WTC11 (cell line): ENCODE measurements around the gene LDB3. TPM values are rescaled to one million over a fixed set of nuclear protein-coding genes. Genes with fewer than 3 reads are reported as not detected.

Source experiments
- ATAC-seq: fragments of 200-7000 bp; cut with Tn5 transposase; 2 replicates; pipeline ENCODE4 v1.10.0; 2021; ENCODE audit warnings: mild to moderate bottlenecking, moderate library complexity
- CTCF ChIA-PET: fragments of 300-600 bp; sonication (Branson Sonifier 250); formaldehyde crosslinking; loops from one replicate; lab custom pipeline; 2021; ENCODE audit warnings: antibody characterized with exemption; lab: Charles Lee
- POLR2A ChIA-PET: fragments of 350-600 bp; sonication (Branson Sonifier 250); formaldehyde crosslinking; loops from one replicate; lab custom pipeline; 2021; ENCODE audit warnings: antibody characterized with exemption; lab: Charles Lee
- DNase-seq: peaks from one replicate; pipeline ENCODE4 v3.0.0; 2021; ENCODE audit warnings: low spot score
- H3K27ac Mint-ChIP-seq: 2 replicates; pipeline ENCODE4 v1.8.0; 2021; ENCODE audit warnings: mixed read lengths
- H3K27me3 Mint-ChIP-seq: 2 replicates; pipeline ENCODE4 v1.8.0; 2021; ENCODE audit warnings: low read depth, mild to moderate bottlenecking, moderate library complexity, mixed read lengths
- H3K36me3 Mint-ChIP-seq: 2 replicates; pipeline ENCODE4 v1.8.0; 2021; ENCODE audit warnings: mixed read lengths
- H3K4me1 Mint-ChIP-seq: 2 replicates; pipeline ENCODE4 v1.8.0; 2022; ENCODE audit warnings: mixed read lengths
- H3K4me3 Mint-ChIP-seq: 2 replicates; pipeline ENCODE4 v1.8.0; 2021; ENCODE audit warnings: mild to moderate bottlenecking, moderate library complexity, mixed read lengths
- H3K9me3 Mint-ChIP-seq: 2 replicates; pipeline ENCODE4 v1.8.0; 2021; ENCODE audit warnings: mixed read lengths
- CREM ChIP-seq: sonication (generic); formaldehyde crosslinking; IDR thresholded peaks from 2 replicates; pipeline ENCODE4 v1.8.1; 2022; ENCODE audit warnings: mild to moderate bottlenecking, missing genetic modification reagents, moderate library complexity
- ELF4 ChIP-seq: sonication (generic); formaldehyde crosslinking; IDR thresholded peaks from 2 replicates; pipeline ENCODE4 v1.8.1; 2022; ENCODE audit warnings: low read depth, mild to moderate bottlenecking, moderate library complexity, missing genetic modification reagents
- GABPB1 ChIP-seq: sonication (generic); formaldehyde crosslinking; IDR thresholded peaks from 2 replicates; pipeline ENCODE4 v1.8.1; 2023; ENCODE audit warnings: mild to moderate bottlenecking, missing genetic modification reagents
- GRHL2 ChIP-seq: fragments of 250-450 bp; sonication (Bioruptor Pico); IDR thresholded peaks from 2 replicates; pipeline ENCODE4 v1.8.0; 2022; ENCODE audit warnings: mild to moderate bottlenecking, moderate library complexity; ENCODE audit not compliant: insufficient replicate concordance, severe bottlenecking
- JAZF1 ChIP-seq: fragments of 250-450 bp; sonication (Bioruptor Pico); IDR thresholded peaks from 2 replicates; pipeline ENCODE4 v1.9.0; 2021; ENCODE audit warnings: moderate library complexity, mild to moderate bottlenecking, inconsistent platforms
- MYBL2 ChIP-seq: sonication (generic); formaldehyde crosslinking; IDR thresholded peaks from 2 replicates; pipeline ENCODE4 v1.8.1; 2023; ENCODE audit warnings: mild to moderate bottlenecking, moderate library complexity, missing genetic modification reagents
- NR2C2 ChIP-seq: sonication (generic); formaldehyde crosslinking; IDR thresholded peaks from 2 replicates; pipeline ENCODE4 v1.8.0; 2022; ENCODE audit warnings: mild to moderate bottlenecking, missing genetic modification reagents
- RELA ChIP-seq: sonication (generic); formaldehyde crosslinking; IDR thresholded peaks from 2 replicates; pipeline ENCODE4 v1.8.1; 2022; ENCODE audit warnings: missing genetic modification reagents, mild to moderate bottlenecking, borderline replicate concordance
- SMAD3 ChIP-seq: sonication (generic); formaldehyde crosslinking; IDR thresholded peaks from 2 replicates; pipeline ENCODE4 v1.8.0; 2022; ENCODE audit warnings: missing genetic modification reagents, mild to moderate bottlenecking, borderline replicate concordance
- TP53 ChIP-seq: sonication (generic); formaldehyde crosslinking; IDR thresholded peaks from 2 replicates; pipeline ENCODE4 v1.8.1; 2023; ENCODE audit warnings: mild to moderate bottlenecking, missing genetic modification reagents
- ZBTB21 ChIP-seq: sonication (generic); formaldehyde crosslinking; IDR thresholded peaks from 2 replicates; pipeline ENCODE4 v1.8.1; 2023; ENCODE audit warnings: mild to moderate bottlenecking, missing genetic modification reagents, borderline replicate concordance
- ZNF671 ChIP-seq: fragments of 250-450 bp; sonication (Bioruptor Pico); IDR thresholded peaks from 2 replicates; pipeline ENCODE4 v1.8.0; 2021; ENCODE audit warnings: mild to moderate bottlenecking
- total RNA-seq: library from RNA; stranded (reverse); gene quantifications from 3 replicates; pipeline ENCODE4 v1.2.3, GENCODE V29; 2021
- TF ChIP-seq, protein P1 (sequence below): fragments of 200-600 bp; IDR thresholded peaks from 2 replicates; pipeline ENCODE4 v1.8.0; 2022; ENCODE audit warnings: antibody characterized with exemption
- TF ChIP-seq, protein P2 (sequence below): sonication (generic); formaldehyde crosslinking; IDR thresholded peaks from 2 replicates; pipeline ENCODE4 v1.8.0; 2023; ENCODE audit warnings: mild to moderate bottlenecking, missing genetic modification reagents
- TF ChIP-seq, protein P3 (sequence below): sonication (generic); formaldehyde crosslinking; IDR thresholded peaks from 2 replicates; pipeline ENCODE4 v1.8.1; 2022; ENCODE audit warnings: mild to moderate bottlenecking, moderate library complexity, missing genetic modification reagents
- TF ChIP-seq, protein P4 (sequence below): sonication (generic); formaldehyde crosslinking; IDR thresholded peaks from 2 replicates; pipeline ENCODE4 v1.8.0; 2022; ENCODE audit warnings: mild to moderate bottlenecking, missing genetic modification reagents
- TF ChIP-seq, protein P5 (sequence below): fragments of 250-450 bp; sonication (Bioruptor Pico); IDR thresholded peaks from 2 replicates; pipeline ENCODE4 v1.9.0; 2021; ENCODE audit warnings: moderate library complexity, mild to moderate bottlenecking, inconsistent platforms, borderline replicate concordance
- TF ChIP-seq, protein P6 (sequence below): sonication (generic); formaldehyde crosslinking; IDR thresholded peaks from 2 replicates; pipeline ENCODE4 v1.8.0; 2022; ENCODE audit warnings: mild to moderate bottlenecking, missing genetic modification reagents
- TF ChIP-seq, protein P7 (sequence below): fragments of 250-450 bp; sonication (Bioruptor Pico); IDR thresholded peaks from 2 replicates; pipeline ENCODE4 v1.8.0; 2021; ENCODE audit warnings: mild to moderate bottlenecking
- TF ChIP-seq, protein P8 (sequence below): sonication (generic); formaldehyde crosslinking; conservative IDR thresholded peaks from 2 replicates; pipeline ENCODE4 v1.8.1; 2022; ENCODE audit warnings: mild to moderate bottlenecking, missing genetic modification reagents

LDB3 gene
- total RNA-seq, 1 experiment from 2014 or later = 0.42 TPM

DNA sequence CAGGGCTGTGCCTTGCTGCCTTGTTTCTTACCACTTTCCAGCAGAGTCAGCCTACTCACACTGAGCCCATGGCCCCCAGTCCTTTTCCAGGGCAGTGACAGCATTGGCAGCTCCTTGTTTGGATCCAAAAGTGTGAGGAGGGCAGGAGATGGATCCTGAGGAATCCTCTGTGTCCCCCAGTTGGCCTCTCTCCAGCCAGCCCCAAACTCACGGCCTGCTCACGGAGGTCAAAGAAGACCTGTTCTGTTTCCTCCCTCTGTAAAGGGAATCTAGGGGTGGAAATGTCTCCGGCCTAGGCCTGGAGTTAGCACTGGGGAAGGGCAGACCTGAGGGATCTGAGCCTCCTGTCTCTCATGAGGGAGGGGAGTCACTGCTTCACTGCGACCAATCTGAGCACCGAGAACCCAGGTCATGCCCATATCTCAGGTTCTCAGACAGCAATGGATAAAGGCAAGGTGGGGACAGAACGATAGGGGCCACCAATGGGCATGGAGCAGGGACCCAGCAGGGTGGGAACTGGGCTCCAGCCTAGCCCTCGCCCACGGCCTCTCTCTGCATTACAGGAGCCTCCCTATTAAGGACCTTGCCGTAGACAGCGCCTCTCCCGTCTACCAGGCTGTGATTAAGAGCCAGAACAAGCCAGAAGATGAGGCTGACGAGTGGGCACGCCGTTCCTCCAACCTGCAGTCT is 23.2 kb downstream of the LDB3 start (continued):
- TF ChIP-seq MYBL2 (CRISPR knock-in tag) (no peak), GABPB1 (CRISPR knock-in tag) (no peak), NR2C2 (CRISPR knock-in tag) (no peak)

DNA sequence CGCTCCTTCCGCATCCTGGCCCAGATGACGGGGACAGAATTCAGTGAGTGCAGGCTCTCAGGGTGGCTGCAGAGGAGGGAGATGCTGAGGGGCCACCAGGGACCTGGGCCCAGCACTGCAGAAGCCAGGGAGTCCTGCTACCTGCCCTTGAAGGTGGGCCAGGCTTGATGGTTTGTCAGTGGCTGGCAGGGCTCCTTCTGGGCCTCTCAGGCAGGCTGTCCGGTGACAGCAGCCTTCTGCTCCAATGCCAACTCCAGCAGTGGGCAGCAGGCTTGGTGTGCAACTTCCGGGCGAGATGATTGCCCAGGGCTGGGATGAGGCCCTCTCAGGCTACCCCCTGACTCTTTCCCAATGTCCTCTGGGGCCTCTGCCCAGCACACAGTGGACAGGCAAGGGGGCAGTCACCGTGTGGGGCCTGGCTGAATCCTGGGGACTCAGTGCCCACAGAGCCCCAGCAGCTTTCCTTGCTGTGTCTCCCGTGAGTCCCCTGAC is 23.8 kb downstream of the LDB3 start:
- no peak for ATAC-seq
- H3K9me3 Mint-ChIP-seq = no peaks in the 10 kb centered on the region

More for the DNA sequence above, 23.8 kb downstream of the LDB3 start:
- Mint-ChIP-seq H3K27ac (no peak overlapping the region), H3K36me3 (no peaks in the 10 kb centered on the region), H3K4me1 (peaks cover 50% of the 10 kb centered on the region), H3K4me3 (no peak overlapping the region), H3K27me3 (peaks cover 6% of the 10 kb centered on the region; the same call in 1 of the 2 replicates)
- no peak for TF ChIP-seq RELA (CRISPR knock-in tag)
- TF ChIP-seq TP53 (CRISPR knock-in tag) = no peak
- TF ChIP-seq CREM (CRISPR knock-in tag) = no peak
- TF ChIP-seq, protein P1, sequence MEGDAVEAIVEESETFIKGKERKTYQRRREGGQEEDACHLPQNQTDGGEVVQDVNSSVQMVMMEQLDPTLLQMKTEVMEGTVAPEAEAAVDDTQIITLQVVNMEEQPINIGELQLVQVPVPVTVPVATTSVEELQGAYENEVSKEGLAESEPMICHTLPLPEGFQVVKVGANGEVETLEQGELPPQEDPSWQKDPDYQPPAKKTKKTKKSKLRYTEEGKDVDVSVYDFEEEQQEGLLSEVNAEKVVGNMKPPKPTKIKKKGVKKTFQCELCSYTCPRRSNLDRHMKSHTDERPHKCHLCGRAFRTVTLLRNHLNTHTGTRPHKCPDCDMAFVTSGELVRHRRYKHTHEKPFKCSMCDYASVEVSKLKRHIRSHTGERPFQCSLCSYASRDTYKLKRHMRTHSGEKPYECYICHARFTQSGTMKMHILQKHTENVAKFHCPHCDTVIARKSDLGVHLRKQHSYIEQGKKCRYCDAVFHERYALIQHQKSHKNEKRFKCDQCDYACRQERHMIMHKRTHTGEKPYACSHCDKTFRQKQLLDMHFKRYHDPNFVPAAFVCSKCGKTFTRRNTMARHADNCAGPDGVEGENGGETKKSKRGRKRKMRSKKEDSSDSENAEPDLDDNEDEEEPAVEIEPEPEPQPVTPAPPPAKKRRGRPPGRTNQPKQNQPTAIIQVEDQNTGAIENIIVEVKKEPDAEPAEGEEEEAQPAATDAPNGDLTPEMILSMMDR = no peak
- no peak for TF ChIP-seq SMAD3 (CRISPR knock-in tag)
- TF ChIP-seq, protein P2, sequence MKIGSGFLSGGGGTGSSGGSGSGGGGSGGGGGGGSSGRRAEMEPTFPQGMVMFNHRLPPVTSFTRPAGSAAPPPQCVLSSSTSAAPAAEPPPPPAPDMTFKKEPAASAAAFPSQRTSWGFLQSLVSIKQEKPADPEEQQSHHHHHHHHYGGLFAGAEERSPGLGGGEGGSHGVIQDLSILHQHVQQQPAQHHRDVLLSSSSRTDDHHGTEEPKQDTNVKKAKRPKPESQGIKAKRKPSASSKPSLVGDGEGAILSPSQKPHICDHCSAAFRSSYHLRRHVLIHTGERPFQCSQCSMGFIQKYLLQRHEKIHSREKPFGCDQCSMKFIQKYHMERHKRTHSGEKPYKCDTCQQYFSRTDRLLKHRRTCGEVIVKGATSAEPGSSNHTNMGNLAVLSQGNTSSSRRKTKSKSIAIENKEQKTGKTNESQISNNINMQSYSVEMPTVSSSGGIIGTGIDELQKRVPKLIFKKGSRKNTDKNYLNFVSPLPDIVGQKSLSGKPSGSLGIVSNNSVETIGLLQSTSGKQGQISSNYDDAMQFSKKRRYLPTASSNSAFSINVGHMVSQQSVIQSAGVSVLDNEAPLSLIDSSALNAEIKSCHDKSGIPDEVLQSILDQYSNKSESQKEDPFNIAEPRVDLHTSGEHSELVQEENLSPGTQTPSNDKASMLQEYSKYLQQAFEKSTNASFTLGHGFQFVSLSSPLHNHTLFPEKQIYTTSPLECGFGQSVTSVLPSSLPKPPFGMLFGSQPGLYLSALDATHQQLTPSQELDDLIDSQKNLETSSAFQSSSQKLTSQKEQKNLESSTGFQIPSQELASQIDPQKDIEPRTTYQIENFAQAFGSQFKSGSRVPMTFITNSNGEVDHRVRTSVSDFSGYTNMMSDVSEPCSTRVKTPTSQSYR = no peak
- TF ChIP-seq, protein P3, sequence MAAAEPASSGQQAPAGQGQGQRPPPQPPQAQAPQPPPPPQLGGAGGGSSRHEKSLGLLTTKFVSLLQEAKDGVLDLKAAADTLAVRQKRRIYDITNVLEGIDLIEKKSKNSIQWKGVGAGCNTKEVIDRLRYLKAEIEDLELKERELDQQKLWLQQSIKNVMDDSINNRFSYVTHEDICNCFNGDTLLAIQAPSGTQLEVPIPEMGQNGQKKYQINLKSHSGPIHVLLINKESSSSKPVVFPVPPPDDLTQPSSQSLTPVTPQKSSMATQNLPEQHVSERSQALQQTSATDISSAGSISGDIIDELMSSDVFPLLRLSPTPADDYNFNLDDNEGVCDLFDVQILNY (CRISPR knock-in tag) = no peak
- TF ChIP-seq, protein P4, sequence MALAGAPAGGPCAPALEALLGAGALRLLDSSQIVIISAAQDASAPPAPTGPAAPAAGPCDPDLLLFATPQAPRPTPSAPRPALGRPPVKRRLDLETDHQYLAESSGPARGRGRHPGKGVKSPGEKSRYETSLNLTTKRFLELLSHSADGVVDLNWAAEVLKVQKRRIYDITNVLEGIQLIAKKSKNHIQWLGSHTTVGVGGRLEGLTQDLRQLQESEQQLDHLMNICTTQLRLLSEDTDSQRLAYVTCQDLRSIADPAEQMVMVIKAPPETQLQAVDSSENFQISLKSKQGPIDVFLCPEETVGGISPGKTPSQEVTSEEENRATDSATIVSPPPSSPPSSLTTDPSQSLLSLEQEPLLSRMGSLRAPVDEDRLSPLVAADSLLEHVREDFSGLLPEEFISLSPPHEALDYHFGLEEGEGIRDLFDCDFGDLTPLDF = no peak
- TF ChIP-seq JAZF1 (CRISPR knock-in tag) = no peak
- TF ChIP-seq, protein P5, sequence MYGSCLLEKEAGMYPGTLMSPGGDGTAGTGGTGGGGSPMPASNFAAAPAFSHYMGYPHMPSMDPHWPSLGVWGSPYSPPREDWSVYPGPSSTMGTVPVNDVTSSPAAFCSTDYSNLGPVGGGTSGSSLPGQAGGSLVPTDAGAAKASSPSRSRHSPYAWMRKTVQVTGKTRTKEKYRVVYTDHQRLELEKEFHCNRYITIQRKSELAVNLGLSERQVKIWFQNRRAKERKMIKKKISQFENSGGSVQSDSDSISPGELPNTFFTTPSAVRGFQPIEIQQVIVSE (CRISPR knock-in tag) = no peak
- TF ChIP-seq, protein P6, sequence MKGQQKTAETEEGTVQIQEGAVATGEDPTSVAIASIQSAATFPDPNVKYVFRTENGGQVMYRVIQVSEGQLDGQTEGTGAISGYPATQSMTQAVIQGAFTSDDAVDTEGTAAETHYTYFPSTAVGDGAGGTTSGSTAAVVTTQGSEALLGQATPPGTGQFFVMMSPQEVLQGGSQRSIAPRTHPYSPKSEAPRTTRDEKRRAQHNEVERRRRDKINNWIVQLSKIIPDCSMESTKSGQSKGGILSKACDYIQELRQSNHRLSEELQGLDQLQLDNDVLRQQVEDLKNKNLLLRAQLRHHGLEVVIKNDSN = no peak
- TF ChIP-seq ZNF671 (CRISPR knock-in tag) = no peak
- no peak for TF ChIP-seq ELF4 (CRISPR knock-in tag)
- TF ChIP-seq, protein P7, sequence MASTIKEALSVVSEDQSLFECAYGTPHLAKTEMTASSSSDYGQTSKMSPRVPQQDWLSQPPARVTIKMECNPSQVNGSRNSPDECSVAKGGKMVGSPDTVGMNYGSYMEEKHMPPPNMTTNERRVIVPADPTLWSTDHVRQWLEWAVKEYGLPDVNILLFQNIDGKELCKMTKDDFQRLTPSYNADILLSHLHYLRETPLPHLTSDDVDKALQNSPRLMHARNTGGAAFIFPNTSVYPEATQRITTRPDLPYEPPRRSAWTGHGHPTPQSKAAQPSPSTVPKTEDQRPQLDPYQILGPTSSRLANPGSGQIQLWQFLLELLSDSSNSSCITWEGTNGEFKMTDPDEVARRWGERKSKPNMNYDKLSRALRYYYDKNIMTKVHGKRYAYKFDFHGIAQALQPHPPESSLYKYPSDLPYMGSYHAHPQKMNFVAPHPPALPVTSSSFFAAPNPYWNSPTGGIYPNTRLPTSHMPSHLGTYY = no peak
- TF ChIP-seq ZBTB21 (CRISPR knock-in tag) = no peak
- TF ChIP-seq, protein P8, sequence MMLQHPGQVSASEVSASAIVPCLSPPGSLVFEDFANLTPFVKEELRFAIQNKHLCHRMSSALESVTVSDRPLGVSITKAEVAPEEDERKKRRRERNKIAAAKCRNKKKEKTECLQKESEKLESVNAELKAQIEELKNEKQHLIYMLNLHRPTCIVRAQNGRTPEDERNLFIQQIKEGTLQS = no peak
- TF ChIP-seq GRHL2 = no peak
- POLR2A ChIA-PET = no interaction called here
- no peak for DNase-seq
- CTCF ChIA-PET = interaction anchor here (2.6 to 3.0 kb wide), 3 partner anchors 14 to 207 kb away, joined by 6 to 21 read pairs (median 15); no protein-coding TSS in a partner anchor
